NB4 (cell line): ENCODE results near the gene MAP3K20.

Experiments used
- DNase-seq: peaks from one replicate; pipeline ENCODE4 v3.0.0; 2010; ENCODE audit warnings: low read depth
- H3K4me3 ChIP-seq: one replicate; pipeline ENCODE4 v1.5.1; 2011; ENCODE audit warnings: mild to moderate bottlenecking, low read depth, low read length, moderate library complexity
- CTCF ChIP-seq: IDR thresholded peaks from one replicate; pipeline ENCODE4 v1.5.1; 2012; ENCODE audit warnings: low read depth, low read length
- MAX ChIP-seq: IDR thresholded peaks from 2 replicates; pipeline ENCODE4 v1.6.1; 2011; ENCODE audit warnings: low read depth, low read length
- MYC ChIP-seq: IDR thresholded peaks from 2 replicates; pipeline ENCODE4 v1.6.1; 2011; ENCODE audit warnings: low read depth, low read length
- POLR2A ChIP-seq: IDR thresholded peaks from 2 replicates; pipeline ENCODE4 v1.6.1; 2011; ENCODE audit warnings: mild to moderate bottlenecking; ENCODE audit not compliant: insufficient read length; ENCODE audit errors: extremely low read depth

MAP3K20 gene

GRCh38 chr2:173210270-173211196, 134.9 kb downstream of the MAP3K20 start:
- H3K4me3 ChIP-seq = no peak overlapping the region
- TF ChIP-seq CTCF (peak; percentile 89), MAX (no peak), MYC (peak; percentile 13; the same call in 1 of the 2 replicates), POLR2A (no peak)
- peak; percentile 75 for DNase-seq

GRCh38 chr2:173213181-173213580, 137.5 kb downstream of the MAP3K20 start:
- DNase-seq = no peak
- no peak for TF ChIP-seq MAX
- TF ChIP-seq MYC = no peak
- TF ChIP-seq POLR2A = no peak
- TF ChIP-seq CTCF = no peak
- no peak overlapping the region for H3K4me3 ChIP-seq

GRCh38 chr2:173214213-173214612, 138.6 kb downstream of the MAP3K20 start:
- H3K4me3 ChIP-seq = no peak overlapping the region
- no peak for DNase-seq
- TF ChIP-seq MYC (no peak), MAX (no peak), POLR2A (no peak), CTCF (no peak)

GRCh38 chr2:173215316-173215715, 139.7 kb downstream of the MAP3K20 start:
- TF ChIP-seq MAX (no peak), CTCF (no peak), POLR2A (no peak), MYC (no peak)
- DNase-seq = no peak
- H3K4me3 ChIP-seq = no peak overlapping the region

- no peak for TF ChIP-seq POLR2A
- no peak for TF ChIP-seq MAX
- H3K4me3 ChIP-seq = no peak overlapping the region
- no peak for DNase-seq
Observed at GRCh38 chr2:173216051-173216450, 140.4 kb downstream of the MAP3K20 start.

GRCh38 chr2:173216668-173217067, 141.0 kb downstream of the MAP3K20 start:
- H3K4me3 ChIP-seq = no peak overlapping the region
- DNase-seq = no peak
- no peak for TF ChIP-seq POLR2A
- no peak for TF ChIP-seq CTCF
- TF ChIP-seq MAX = no peak
- TF ChIP-seq MYC = no peak
